GM18519 (cell line): ENCODE measurements around the gene SHISA6.

Experiments
- ATAC-seq: cut with Tn5 transposase; IDR thresholded peaks from one replicate; pipeline ENCODE4 v1.9.1; 2021; ENCODE audit warnings: mild to moderate bottlenecking, moderate library complexity; ENCODE audit not compliant: unreplicated experiment, low FRiP score

The SHISA6 gene

GRCh38 chr17:11240841-11241610 lies at the start of gene SHISA6:
SHISA6 (plus strand) TSS chr17:11241213.
- ATAC-seq, result no peak

- no peak for ATAC-seq
Observed at GRCh38 chr17:11195801-11196200, 45.2 kb upstream of the SHISA6 start.

DNA sequence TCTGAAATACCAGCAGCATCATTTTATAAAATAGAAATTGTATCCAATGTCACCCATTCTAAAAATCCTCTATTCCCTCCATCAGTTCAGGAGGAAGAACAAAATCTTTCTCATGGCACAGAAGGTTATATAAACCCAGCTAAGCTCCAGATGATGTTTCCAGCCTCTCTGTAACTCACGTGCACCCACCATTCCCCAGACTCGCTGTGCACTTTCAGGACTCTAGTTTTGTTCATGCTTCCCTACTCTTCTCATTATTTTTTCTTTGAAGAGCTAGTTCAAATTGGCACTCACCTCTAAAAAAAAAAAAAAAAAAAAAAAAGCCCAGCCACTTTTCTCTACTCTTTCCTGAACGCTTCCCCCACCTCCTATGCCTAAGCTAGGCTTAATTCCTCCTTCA lies 36.0 kb upstream of the SHISA6 start:
- ATAC-seq, result no peak

- no peak for ATAC-seq
Observed at GRCh38 chr17:11205659-11206058, 35.4 kb upstream of the SHISA6 start.

DNA sequence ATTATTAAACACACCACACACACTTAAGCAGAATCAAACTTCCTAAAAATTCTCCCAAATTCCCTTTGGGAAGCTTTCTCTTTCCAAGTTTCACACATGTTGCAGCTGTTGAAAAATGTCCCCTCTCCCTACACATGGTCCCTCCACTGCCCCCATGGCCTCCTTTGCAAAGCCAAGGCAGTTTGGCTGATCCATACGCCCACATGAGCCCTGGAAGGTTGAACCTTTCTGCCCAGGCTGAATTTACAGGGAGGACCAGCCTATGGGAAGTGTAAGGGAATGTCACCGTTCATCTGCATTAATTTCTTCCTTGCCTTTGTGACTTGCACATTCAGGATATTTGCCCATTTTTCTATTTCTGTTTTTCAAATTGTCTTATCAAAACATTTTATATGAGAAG lies 31.1 kb upstream of the SHISA6 start:
- ATAC-seq, result no peak

- no peak for ATAC-seq
Observed at GRCh38 chr17:11212792-11213191, 28.2 kb upstream of the SHISA6 start.

DNA sequence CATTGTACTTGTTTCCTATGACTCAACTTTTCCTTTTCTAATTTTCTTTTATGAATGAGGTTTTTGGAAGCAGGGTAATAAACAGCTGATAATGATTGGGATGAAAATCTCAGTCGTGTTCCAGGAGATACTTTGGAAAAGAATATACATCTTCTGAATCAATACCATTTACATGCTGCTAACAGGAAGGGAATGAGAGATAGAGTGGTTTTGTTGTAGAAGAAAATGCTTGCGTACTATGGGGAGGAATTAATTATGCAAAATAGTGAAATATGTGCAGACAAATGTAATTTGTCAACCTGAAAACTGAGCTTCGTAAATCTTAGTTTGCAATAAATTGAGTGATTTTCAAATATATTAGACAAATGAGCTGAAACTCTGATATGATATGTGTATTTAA lies 24.0 kb upstream of the SHISA6 start:
- ATAC-seq, result no peak

DNA sequence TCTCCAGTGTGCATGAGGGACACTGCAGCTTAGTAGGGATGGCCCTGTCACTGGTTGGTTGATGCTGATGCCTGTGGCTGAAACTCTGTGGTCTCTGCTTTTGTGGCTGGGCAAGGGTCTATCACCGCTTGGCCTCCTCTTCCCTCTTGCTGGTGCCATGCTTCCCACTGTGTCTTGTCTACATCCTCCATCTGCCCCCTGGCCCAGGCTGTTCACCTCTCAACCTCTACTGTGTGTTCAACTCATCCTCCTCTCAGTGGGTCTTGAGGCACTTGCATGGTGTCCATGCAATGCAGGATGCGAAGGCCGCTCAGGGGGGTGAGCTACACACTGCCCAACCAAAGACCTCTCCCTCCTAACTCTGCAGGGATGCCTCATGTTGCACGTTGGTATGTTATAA lies 19.8 kb upstream of the SHISA6 start:
- no peak for ATAC-seq

GRCh38 chr17:11221721-11222120 lies 19.3 kb upstream of the SHISA6 start:
- no peak for ATAC-seq

DNA sequence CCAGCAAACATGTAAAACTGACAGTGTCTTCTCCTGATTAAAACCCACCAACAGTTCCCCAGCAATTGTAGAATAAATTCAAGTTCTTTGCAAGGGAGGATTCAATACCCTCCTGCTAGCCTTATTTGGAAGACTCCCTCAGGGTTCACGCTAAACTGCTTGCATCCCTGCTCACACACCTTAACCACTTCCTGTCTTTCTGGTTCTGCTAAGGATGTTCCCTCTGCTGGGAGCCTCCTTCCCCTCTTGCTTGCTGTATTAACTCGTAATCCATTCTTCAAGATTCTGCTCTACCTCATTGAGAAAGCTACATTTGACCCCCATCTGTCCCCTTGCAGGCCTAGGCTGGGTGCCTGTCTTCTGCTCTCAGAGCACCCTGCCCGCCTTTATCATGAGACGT lies 2.3 kb upstream of the SHISA6 start:
- no peak for ATAC-seq

GRCh38 chr17:11239379-11239970 lies 1.5 kb upstream of the SHISA6 start:
- ATAC-seq, result no peak

GRCh38 chr17:11240041-11240840 lies 772 bp upstream of the SHISA6 start:
- ATAC-seq, result no peak

- ATAC-seq, result no peak
Observed at GRCh38 chr17:11241611-11242226, 706 bp downstream of the SHISA6 start.

- ATAC-seq, result no peak
Observed at GRCh38 chr17:11242411-11242810, 1.4 kb downstream of the SHISA6 start.

GRCh38 chr17:11244776-11245175 lies 3.8 kb downstream of the SHISA6 start:
- no peak for ATAC-seq

- no peak for ATAC-seq
Observed at GRCh38 chr17:11245187-11245586, 4.2 kb downstream of the SHISA6 start.

GRCh38 chr17:11245791-11246190 lies 4.8 kb downstream of the SHISA6 start:
- no peak for ATAC-seq

- ATAC-seq, result no peak
Observed at GRCh38 chr17:11250161-11250560, 9.1 kb downstream of the SHISA6 start.

DNA sequence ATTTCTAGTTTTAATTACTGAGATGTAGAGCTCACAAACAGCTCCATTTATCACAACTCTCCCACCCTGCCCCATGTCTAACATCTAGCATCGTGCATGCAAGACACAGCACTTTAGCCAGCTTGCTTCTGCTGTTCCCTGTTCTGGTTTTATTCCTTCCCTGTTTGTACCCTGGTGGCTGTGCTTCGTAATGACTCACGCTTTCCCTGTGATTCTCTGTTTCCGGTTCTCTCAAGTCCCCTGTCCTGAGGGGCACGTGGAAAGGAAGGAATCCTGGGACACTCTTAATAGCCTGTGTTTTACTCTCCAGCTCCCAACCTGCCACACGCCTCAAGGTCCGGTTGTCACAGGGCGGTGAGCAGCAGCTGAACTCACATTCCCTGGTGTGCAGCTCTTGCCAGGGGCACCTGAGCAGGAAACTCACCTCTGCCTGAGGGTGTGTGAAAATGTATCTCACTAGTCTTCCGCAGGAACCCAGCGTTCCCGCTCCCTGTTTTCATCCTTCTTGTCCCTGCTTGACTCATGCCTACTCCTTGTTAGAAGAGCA lies 10.6 kb downstream of the SHISA6 start:
- ATAC-seq, result no peak

DNA sequence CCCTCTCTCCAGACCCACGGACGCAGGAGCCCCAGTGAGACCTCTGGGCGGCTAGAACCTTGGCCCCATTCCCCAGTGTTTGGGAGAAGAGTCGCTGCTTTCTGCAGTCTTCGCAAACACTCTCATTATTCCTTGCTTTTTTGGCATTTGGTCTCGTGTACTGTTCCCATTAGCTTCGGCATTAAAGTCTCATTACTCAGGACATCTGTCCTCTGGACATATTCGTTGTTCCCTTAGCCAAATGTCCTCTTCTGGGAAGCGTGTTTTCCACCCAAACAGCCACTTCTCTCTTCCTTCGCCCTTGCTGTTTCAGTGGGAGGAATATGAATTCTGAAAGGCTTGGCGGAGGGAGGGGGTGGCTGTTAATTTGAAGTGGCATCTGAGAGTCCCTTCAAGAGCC lies 11.1 kb downstream of the SHISA6 start:
- no peak for ATAC-seq

GRCh38 chr17:11256877-11257276 lies 15.9 kb downstream of the SHISA6 start:
- ATAC-seq, result no peak
